ENCODE results near the gene ACTN4. TPM values are rescaled to one million over a fixed set of nuclear protein-coding genes. Genes with fewer than 3 reads are reported as not detected.

The ACTN4 gene
- total and polyA plus RNA-seq, 10 of the 15 experiments (the other 5 are each of a cell fraction or from before 2014, with no cell fraction given), result 2.4 to 293 (median 72.5) TPM

DNA sequence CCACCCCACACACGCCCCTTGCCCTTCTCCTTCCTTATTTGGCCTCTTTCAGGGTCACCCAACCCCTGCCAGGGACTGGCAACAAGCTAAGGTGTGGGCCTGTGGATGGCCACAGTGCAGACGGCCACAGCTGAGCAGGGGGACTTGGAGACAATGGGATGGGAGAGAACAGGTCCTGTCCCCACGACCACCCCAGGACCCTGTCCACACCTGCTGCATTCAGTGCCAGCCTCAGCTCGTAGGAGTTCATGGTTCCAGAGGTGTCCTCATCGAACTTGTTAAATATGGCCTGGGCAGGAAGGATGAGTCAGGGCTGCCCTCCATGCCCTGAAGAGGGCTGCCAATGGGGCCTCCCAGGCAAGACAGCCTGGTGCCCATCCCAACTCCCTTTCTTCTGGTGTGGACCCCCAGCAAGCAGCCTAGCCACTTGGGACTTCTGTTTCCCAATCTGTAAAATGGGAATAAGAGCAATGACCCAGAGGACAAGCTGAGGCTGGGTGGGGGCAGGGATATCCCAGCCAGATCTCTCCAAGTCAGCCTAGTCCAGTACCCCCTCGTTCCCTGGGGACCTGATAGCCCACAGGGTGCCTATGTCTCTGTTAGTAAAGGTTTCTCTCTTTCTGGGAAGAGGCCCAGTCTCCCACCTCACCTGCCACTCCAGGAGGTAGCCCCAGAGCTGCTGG lies 86.2 kb downstream of the ACTN4 start:
- Histone ChIP-seq H3K4me1 (ENCODE audit: control insufficient read depth, insufficient read depth, low read length) (peaks cover 22% of the 10 kb centered on the region), H4K20me1 (ENCODE audit: control insufficient read depth, insufficient read depth) (no peaks in the 10 kb centered on the region), H3K27me3 (replicated peaks in 1 of 2; ENCODE audit: control insufficient read depth in 2 of 2, insufficient read depth in 2 of 2, low read length in 1 of 2) (no peaks in the 10 kb centered on the region), H3K9me3 (replicated peaks; ENCODE audit: control insufficient read depth, insufficient read depth, low read length) (no peaks in the 10 kb centered on the region), H3K36me3 (ENCODE audit: control insufficient read depth in 2 of 2, insufficient read depth in 2 of 2, low read length in 1 of 2) (peaks cover 0 to 5% of the 10 kb centered on the region in 2 experiments; a peak in 2 of 4 replicates), H3K4me3 (no peak overlapping the region), H3K27ac (ENCODE audit: control insufficient read depth, insufficient read depth) (peak overlapping the region; percentile 41), H3K79me2 (ENCODE audit: control insufficient read depth, insufficient read depth, low read length) (no peaks in the 10 kb centered on the region; the same call in 1 of the 2 replicates), H3K4me2 (ENCODE audit: control insufficient read depth, insufficient read depth) (peak overlapping the region; percentile 72), H2AFZ (ENCODE audit: control insufficient read depth, low read depth, low read length) (peak overlapping the region; percentile 35; the same call in 1 of the 2 replicates), H3K9ac (ENCODE audit: control insufficient read depth, insufficient read depth, low read length) (no peak overlapping the region)
- TF ChIP-seq KDM1A (IDR thresholded peaks at IDR 0.05; ENCODE audit: borderline replicate concordance) (no peak), ZZZ3 (IDR thresholded peaks at IDR 0.05; ENCODE audit: control insufficient read depth, insufficient read length, low read depth) (no peak), CREB1 (IDR thresholded peaks at IDR 0.05; ENCODE audit: low read depth) (no peak), FOS (IDR thresholded peaks at IDR 0.05; ENCODE audit: borderline replicate concordance, extremely low read depth, insufficient read length) (no peak), TCF12 (IDR thresholded peaks at IDR 0.05; ENCODE audit: low read depth, low read length) (no peak)
- TF ChIP-seq, protein P1, sequence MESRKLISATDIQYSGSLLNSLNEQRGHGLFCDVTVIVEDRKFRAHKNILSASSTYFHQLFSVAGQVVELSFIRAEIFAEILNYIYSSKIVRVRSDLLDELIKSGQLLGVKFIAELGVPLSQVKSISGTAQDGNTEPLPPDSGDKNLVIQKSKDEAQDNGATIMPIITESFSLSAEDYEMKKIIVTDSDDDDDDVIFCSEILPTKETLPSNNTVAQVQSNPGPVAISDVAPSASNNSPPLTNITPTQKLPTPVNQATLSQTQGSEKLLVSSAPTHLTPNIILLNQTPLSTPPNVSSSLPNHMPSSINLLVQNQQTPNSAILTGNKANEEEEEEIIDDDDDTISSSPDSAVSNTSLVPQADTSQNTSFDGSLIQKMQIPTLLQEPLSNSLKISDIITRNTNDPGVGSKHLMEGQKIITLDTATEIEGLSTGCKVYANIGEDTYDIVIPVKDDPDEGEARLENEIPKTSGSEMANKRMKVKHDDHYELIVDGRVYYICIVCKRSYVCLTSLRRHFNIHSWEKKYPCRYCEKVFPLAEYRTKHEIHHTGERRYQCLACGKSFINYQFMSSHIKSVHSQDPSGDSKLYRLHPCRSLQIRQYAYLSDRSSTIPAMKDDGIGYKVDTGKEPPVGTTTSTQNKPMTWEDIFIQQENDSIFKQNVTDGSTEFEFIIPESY (IDR thresholded peaks at IDR 0.05), result no peak
- no peak for DNase-seq (ENCODE audit: low read depth, low spot score)
- in situ Hi-C loops (cut with MboI), result loop anchor here (5.0 kb wide), 1 partner anchor 199 kb away; the partner anchor contains the start of genes MRPS12 and SARS2
- SMC1A ChIA-PET (ENCODE audit: uncharacterized antibody, unreplicated experiment), result interaction anchor here (0.6 to 1.5 kb wide), 2 partner anchors 186 to 396 kb away, joined by 3 to 4 read pairs; no protein-coding TSS in a partner anchor
- no peak for ATAC-seq
- RAD21 ChIA-PET (ENCODE audit: unreplicated experiment), result interaction anchor here (0.7 to 1.8 kb wide), 5 partner anchors 34 to 197 kb away, joined by 3 to 11 read pairs (median 4); partner anchors contain the start of genes MRPS12, RINL and SARS2
- FAIRE-seq, result no peak
- intact Hi-C loops (cut with micrococcal nuclease; ENCODE audit: unreplicated experiment), result loop anchor here (10.0 kb wide), 1 partner anchor 219 kb away; no protein-coding TSS in a partner anchor
- POLR2A ChIA-PET, result interaction anchor here (0.6 to 1.2 kb wide), 3 partner anchors 9 to 367 kb away, joined by 3 to 6 read pairs (median 4); no protein-coding TSS in a partner anchor
- WGBS (ENCODE audit: insufficient coverage, insufficient replicate concordance, low lambda C conversion rate, missing lambda C conversion rate), result 71% methylated on average over 6 of the region's 6 CpGs
- CTCF ChIA-PET, result interaction anchor here (0.9 to 3.2 kb wide), 10 partner anchors 25 to 218 kb away, joined by 3 to 20 read pairs (median 4); partner anchors contain the start of genes MRPS12, RINL and SARS2
- no TSS peak for BruUV-seq (replicated peaks)

Measured in GM12878 (cell line).